Endothelial cell of umbilical vein (primary cell): Measurements from ENCODE around the gene GLUD2. TPM values are rescaled to one million over a fixed set of nuclear protein-coding genes. Genes with fewer than 3 reads are reported as not detected.
"Not testable (repeated sequence)": the region's sequence is repeated elsewhere in the genome, so short reads cannot be mapped to it uniquely, and the experiment has no call there.

Experiments
- Bru-seq: library from RNA; stranded (reverse); fragments of 400-500 nt; gene quantifications from one replicate; lab custom pipeline; 2021; lab: Mats Ljungman, UMichigan
- BruChase-seq, 2 experiments: library from RNA; stranded (reverse); fragments of 400-500 nt; gene quantifications; one replicate each; lab custom pipeline; 2021; lab: Mats Ljungman, UMichigan
- BruUV-seq: library from RNA; stranded (reverse); fragments of 400-500 nt; replicated peaks from 2 replicates; lab custom pipeline; 2021; lab: Mats Ljungman, UMichigan
- CTCF ChIA-PET: fragments of 300-600, 350-600 bp; sonication (Branson Sonifier 250); formaldehyde crosslinking; loops from one replicate; lab custom pipeline; 2021; ENCODE audit warnings: antibody characterized with exemption, inconsistent platforms; lab: Charles Lee
- POLR2A ChIA-PET: fragments of 300-600, 350-600 bp; sonication (Branson Sonifier 250); formaldehyde crosslinking; loops from one replicate; lab custom pipeline; 2021; ENCODE audit warnings: antibody characterized with exemption, inconsistent platforms; lab: Charles Lee
- DNase-seq: peaks from one replicate; pipeline ENCODE4 v3.0.0-alpha.2; 2011; ENCODE audit warnings: low read depth, low spot score
- FAIRE-seq: peaks from 2 replicates; lab custom pipeline; 2011; peaks lifted over from hg19 to GRCh38; lab: Jason Lieb, UNC
- H2AFZ ChIP-seq: 2 replicates; pipeline ENCODE4 v1.6.0; 2012; ENCODE audit warnings: low read depth, low read length, control low read depth, inconsistent platforms
- H3K27ac ChIP-seq: 2 replicates; pipeline ENCODE4 v1.5.1; 2011; ENCODE audit warnings: low read depth, mild to moderate bottlenecking, control low read depth, low read length, moderate library complexity; ENCODE audit not compliant: insufficient read depth
- H3K27me3 ChIP-seq, 2 experiments: 2 replicates each; pipeline versions ENCODE4 v1.6.0 to v1.6.1; 2011; ENCODE audit warnings: low read length in 2 of 2, mixed read lengths in 1 of 2; ENCODE audit not compliant: control insufficient read depth in 2 of 2, insufficient read depth in 2 of 2
- H3K36me3 ChIP-seq, 2 experiments: 2 replicates in 1 of 2; 3 replicates in 1 of 2; pipeline ENCODE4 v1.5.1; 2011; ENCODE audit warnings: low read length in 2 of 2, mild to moderate bottlenecking in 1 of 2, moderate library complexity in 1 of 2; ENCODE audit not compliant: control insufficient read depth in 2 of 2, insufficient read depth in 2 of 2; ENCODE audit errors: extremely low read depth in 1 of 2
- H3K4me1 ChIP-seq: 3 replicates; pipeline ENCODE4 v1.5.1; 2011; ENCODE audit warnings: mild to moderate bottlenecking, low read length; ENCODE audit not compliant: control insufficient read depth, insufficient read depth; ENCODE audit errors: extremely low read depth
- H3K4me2 ChIP-seq: 2 replicates; pipeline ENCODE4 v1.6.1; 2011; ENCODE audit warnings: low read length, control low read depth, mixed read lengths; ENCODE audit not compliant: insufficient read depth
- H3K4me3 ChIP-seq, 3 experiments: fragments of 200-600 bp in 1 of 3; sonication (generic), shearing (Covaris generic) in 1 of 3; replicated peaks in 1 of 3; 2 replicates each; pipeline ENCODE4 v1.5.1; 2011 to 2016; ENCODE audit warnings: control low read depth in 3 of 3, low read length in 3 of 3, mild to moderate bottlenecking in 2 of 3, inconsistent platforms in 1 of 3, low read depth in 1 of 3, moderate library complexity in 1 of 3; ENCODE audit not compliant: insufficient read depth in 1 of 3
- H3K79me2 ChIP-seq: 2 replicates; pipeline ENCODE4 v1.6.0; 2012; ENCODE audit warnings: low read length, inconsistent platforms; ENCODE audit not compliant: control insufficient read depth, insufficient read depth
- H3K9ac ChIP-seq: replicated peaks from 2 replicates; pipeline ENCODE3; 2011; ENCODE audit warnings: low read length, control low read depth; ENCODE audit not compliant: insufficient read depth; ENCODE audit errors: extremely low read depth
- H3K9me1 ChIP-seq: replicated peaks from 3 replicates; pipeline ENCODE4 v1.6.0; 2011; ENCODE audit warnings: mild to moderate bottlenecking, low read length; ENCODE audit not compliant: control insufficient read depth, insufficient read depth; ENCODE audit errors: extremely low read depth
- H3K9me3 ChIP-seq: replicated peaks from 2 replicates; pipeline ENCODE4 v1.5.1; 2012; ENCODE audit warnings: low read length, inconsistent platforms; ENCODE audit not compliant: control insufficient read depth, insufficient read depth
- H4K20me1 ChIP-seq: replicated peaks from 2 replicates; pipeline ENCODE3; 2011; ENCODE audit warnings: mild to moderate bottlenecking, low read length; ENCODE audit not compliant: control insufficient read depth, insufficient read depth; ENCODE audit errors: extremely low read depth
- CTCF ChIP-seq, 2 donors: IDR thresholded peaks; 1 replicate in 1 of 2; 2 replicates in 1 of 2; pipeline ENCODE4 v1.5.1; 2011; ENCODE audit warnings: low read length in 2 of 2, mild to moderate bottlenecking in 2 of 2, moderate library complexity in 2 of 2, control low read depth in 1 of 2, inconsistent platforms in 1 of 2, low read depth in 1 of 2; ENCODE audit not compliant: insufficient read depth in 1 of 2; ENCODE audit errors: extremely low read depth in 1 of 2
- dilution Hi-C: fragments of 300-500 bp; cut with MboI; formaldehyde crosslinking; loops from one replicate; pipeline ENCODE4 v1.15.0; 2019; ENCODE audit warnings: low sequenced_read_pairs; ENCODE audit not compliant: extremely low pct_ligation_motif_present
- intact Hi-C: fragments of 100-400 bp; cut with micrococcal nuclease; formaldehyde crosslinking; loops from one replicate; pipeline ENCODE4 v1.10.0; 2022
- long read RNA-seq: library from polyadenylated mRNA; stranded (forward); transcript quantifications from one replicate; pipeline ENCODE4 v2.0.0, GENCODE V29; 2021
- polyA minus RNA-seq, 3 experiments: library from RNA; depleted of rRNA, polyadenylated mRNA; stranded (reverse); fragments of >200 nt; gene quantifications; 1 replicate in 1 of 3; 2 replicates in 2 of 3; pipeline ENCODE4 v1.2.3, GENCODE V29; 2011
- polyA plus RNA-seq, 4 experiments: library from polyadenylated mRNA; depleted of rRNA in 3 of 4; stranded (reverse) in 3 of 4; unstranded in 1 of 4; fragments of >200 nt; gene quantifications; 2 replicates each; pipeline versions ENCODE4 v1.2.1 to v1.2.3, GENCODE V29; 2011 to 2012; ENCODE audit warnings: missing spikeins in 1 of 4
- total RNA-seq: library from RNA; stranded (reverse); gene quantifications from 2 replicates; pipeline ENCODE4 v1.2.3, GENCODE V29; 2021

Gene GLUD2
- total RNA-seq (0.33 and 0.53 TPM in 2 replicates), polyA plus RNA-seq (0.19 and 0.27 TPM in 2 replicates), polyA minus RNA-seq (0.89 and 1.5 TPM in 2 replicates), Bru-seq, nascent RNA (percentile 25 among the genes with signal in this experiment), BruChase-seq, experiment 1, labeled RNA remaining after a 6-hour chase (percentile 26 among the genes with signal in this experiment), BruChase-seq, experiment 2, labeled RNA remaining after a 2-hour chase (percentile 25 among the genes with signal in this experiment)
- polyA plus RNA-seq (2011; cell fraction: cytosol; rRNA removed) = 0.31 and 0.37 TPM in 2 replicates
- polyA plus RNA-seq (2011; cell fraction: nucleus; rRNA removed) = 0.11 and 0.24 TPM in 2 replicates
- 2.0 and 3.3 TPM in 2 replicates for polyA plus RNA-seq (2012)
- polyA minus RNA-seq (2011; cell fraction: cytosol; rRNA and poly(A)+ RNA removed) = not detected
- polyA minus RNA-seq (2011; cell fraction: nucleus; rRNA and poly(A)+ RNA removed) = 0.72 and 0.77 TPM in 2 replicates
- long read RNA-seq = 0 reads

- DNase-seq (peak; percentile 1), FAIRE-seq (peak; percentile 56)
- peak within 1 kb of the TSS in 1 of 3 experiments; percentile 34 for H3K4me3 ChIP-seq
Observed at GRCh38 chrX:121047441-121048419, at the start of gene GLUD2. Gene GLUD2, plus strand, starts transcription at chrX:121047610. Its CDS starts 75 bp downstream, at chrX:121047685.

More at GRCh38 chrX:121047441-121048419, at the start of gene GLUD2:
- H3K9me3 ChIP-seq, H3K27me3 ChIP-seq, H3K4me1 ChIP-seq, H4K20me1 ChIP-seq, dilution Hi-C loops, CTCF ChIA-PET, H2AFZ ChIP-seq, H3K79me2 ChIP-seq, POLR2A ChIA-PET, H3K9ac ChIP-seq, H3K27ac ChIP-seq, intact Hi-C loops, H3K9me1 ChIP-seq, H3K36me3 ChIP-seq, BruUV-seq: not testable (repeated sequence)
- peak within 1 kb of the TSS; percentile 10 for H3K4me2 ChIP-seq
- peak in 1 of 2 donors; percentile 22 for TF ChIP-seq CTCF (IDR thresholded peaks at IDR 0.05; ENCODE audit: extremely low read depth in 1 of 2, insufficient read depth in 1 of 2, low read depth in 1 of 2, low read length in 2 of 2)
